Body of pancreas (tissue), 4 donors: Measurements from ENCODE around the gene PDE1C.

Experiments used
- CTCF ChIP-seq, 7 experiments: fragments of 450-650 bp in 4 of 7; fragments of 200-600 bp in 3 of 7; sonication (generic) in 3 of 7; IDR thresholded peaks; one replicate each; pipeline ENCODE4 v1.5.1; 2016 to 2019; ENCODE audit warnings: antibody characterized with exemption in 7 of 7
- POLR2A ChIP-seq, 3 donors: fragments of 450-650 bp; IDR thresholded peaks; one replicate each; pipeline ENCODE4 v1.6.1; 2016; ENCODE audit warnings: antibody characterized with exemption in 3 of 3, mild to moderate bottlenecking in 2 of 3

DNA sequence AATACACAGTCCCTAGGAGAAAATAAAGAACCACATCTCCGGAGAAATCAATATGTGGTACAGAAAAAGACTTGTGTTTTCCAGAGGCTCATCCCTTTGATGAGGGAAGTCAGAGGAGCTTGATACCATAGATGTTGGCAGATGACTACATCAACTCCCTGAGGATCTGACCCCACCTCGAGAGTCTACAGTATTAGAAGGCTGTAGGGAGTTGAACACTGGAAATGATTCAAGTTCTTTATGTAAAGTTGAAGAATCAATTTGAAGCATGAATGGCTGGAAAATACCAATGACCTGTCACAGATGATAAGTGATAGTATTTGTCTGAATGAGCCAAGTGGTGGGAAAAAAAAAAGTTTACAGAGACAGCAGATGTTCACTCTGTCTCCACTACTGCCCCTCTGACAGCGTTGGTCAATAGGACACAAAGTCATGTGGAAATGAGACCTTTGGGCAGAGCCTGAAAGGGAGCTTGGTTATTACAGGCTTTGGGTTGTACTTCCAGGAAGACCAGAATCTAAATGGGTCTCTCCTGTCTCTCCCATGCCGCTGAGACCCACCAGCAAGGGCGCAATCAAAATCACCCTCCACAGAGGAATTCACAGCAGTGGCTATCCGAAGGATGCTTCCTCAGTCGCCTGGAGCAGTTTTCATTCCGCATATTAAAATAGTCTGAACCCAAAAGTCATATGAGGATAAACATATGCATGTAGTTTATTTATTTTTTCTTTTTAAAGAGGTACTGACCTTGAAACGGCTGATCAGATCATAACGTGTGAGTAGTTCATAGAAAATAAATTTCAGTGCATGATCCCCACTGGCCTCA lies 197.4 kb downstream of the PDE1C start:
- no peak for TF ChIP-seq CTCF (IDR thresholded peaks at IDR 0.05)
- TF ChIP-seq POLR2A (IDR thresholded peaks at IDR 0.05), result no peak
